ENCODE data around the gene STRIP1.

DNA sequence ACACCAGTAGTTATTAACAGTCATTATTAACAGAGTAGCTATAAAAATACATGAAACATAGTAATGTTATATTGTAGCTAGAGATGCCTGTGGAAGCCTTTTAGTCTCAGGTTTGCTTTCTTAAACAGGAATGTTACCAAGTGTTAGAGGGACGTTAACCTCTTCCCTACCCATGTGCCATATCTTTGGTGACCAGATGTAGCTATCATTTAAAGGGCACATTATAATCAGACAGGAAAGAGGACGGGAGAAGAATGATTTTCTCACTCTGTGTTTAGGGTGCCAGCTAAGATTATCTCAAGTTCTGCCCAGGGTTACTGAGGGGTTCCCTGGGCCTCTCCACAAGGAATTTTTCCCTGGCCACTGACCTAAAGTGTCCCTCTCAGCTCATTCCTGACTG is 57.0 kb downstream of the STRIP1 start:
- TF ChIP-seq, protein P1, sequence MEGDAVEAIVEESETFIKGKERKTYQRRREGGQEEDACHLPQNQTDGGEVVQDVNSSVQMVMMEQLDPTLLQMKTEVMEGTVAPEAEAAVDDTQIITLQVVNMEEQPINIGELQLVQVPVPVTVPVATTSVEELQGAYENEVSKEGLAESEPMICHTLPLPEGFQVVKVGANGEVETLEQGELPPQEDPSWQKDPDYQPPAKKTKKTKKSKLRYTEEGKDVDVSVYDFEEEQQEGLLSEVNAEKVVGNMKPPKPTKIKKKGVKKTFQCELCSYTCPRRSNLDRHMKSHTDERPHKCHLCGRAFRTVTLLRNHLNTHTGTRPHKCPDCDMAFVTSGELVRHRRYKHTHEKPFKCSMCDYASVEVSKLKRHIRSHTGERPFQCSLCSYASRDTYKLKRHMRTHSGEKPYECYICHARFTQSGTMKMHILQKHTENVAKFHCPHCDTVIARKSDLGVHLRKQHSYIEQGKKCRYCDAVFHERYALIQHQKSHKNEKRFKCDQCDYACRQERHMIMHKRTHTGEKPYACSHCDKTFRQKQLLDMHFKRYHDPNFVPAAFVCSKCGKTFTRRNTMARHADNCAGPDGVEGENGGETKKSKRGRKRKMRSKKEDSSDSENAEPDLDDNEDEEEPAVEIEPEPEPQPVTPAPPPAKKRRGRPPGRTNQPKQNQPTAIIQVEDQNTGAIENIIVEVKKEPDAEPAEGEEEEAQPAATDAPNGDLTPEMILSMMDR (IDR thresholded peaks at IDR 0.05 in 8 of 11, conservative IDR thresholded peaks at IDR 0.05 in 3 of 11) = no peak
- no peak for TF ChIP-seq POLR2A (IDR thresholded peaks at IDR 0.05)
- no peak for TF ChIP-seq POLR2AphosphoS5 (IDR thresholded peaks at IDR 0.05)
